Measurements from ENCODE around the gene TUBA4B.

GRCh38 chr2:219309278-219309677 is 56.2 kb downstream of the TUBA4B start, which contains the start of gene PTPRN:
- TF ChIP-seq BHLHE40 (IDR thresholded peaks at IDR 0.05; ENCODE audit: borderline replicate concordance) (no peak), FOXK2 (IDR thresholded peaks at IDR 0.05) (no peak), SP1 (IDR thresholded peaks at IDR 0.05) (no peak), ARNT (IDR thresholded peaks at IDR 0.05) (no peak), FOXA1 (IDR thresholded peaks at IDR 0.05) (no peak), NFRKB (IDR thresholded peaks at IDR 0.05) (no peak), TARDBP (IDR thresholded peaks at IDR 0.05) (no peak), HDGF (IDR thresholded peaks at IDR 0.05; ENCODE audit: borderline replicate concordance) (no peak), ELF4 (IDR thresholded peaks at IDR 0.05) (no peak), SUZ12 (IDR thresholded peaks at IDR 0.05) (no peak), L3MBTL2 (conservative IDR thresholded peaks at IDR 0.05) (no peak), CTBP1 (IDR thresholded peaks at IDR 0.05; ENCODE audit: borderline replicate concordance) (no peak)
- TF ChIP-seq, protein P1, sequence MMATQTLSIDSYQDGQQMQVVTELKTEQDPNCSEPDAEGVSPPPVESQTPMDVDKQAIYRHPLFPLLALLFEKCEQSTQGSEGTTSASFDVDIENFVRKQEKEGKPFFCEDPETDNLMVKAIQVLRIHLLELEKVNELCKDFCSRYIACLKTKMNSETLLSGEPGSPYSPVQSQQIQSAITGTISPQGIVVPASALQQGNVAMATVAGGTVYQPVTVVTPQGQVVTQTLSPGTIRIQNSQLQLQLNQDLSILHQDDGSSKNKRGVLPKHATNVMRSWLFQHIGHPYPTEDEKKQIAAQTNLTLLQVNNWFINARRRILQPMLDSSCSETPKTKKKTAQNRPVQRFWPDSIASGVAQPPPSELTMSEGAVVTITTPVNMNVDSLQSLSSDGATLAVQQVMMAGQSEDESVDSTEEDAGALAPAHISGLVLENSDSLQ (IDR thresholded peaks at IDR 0.05) = no peak
